WTC11 (cell line): Measurements from ENCODE around the gene SMCO2. TPM values are rescaled to one million over a fixed set of nuclear protein-coding genes. Genes with fewer than 3 reads are reported as not detected.

ENCODE experiments used
- ATAC-seq: fragments of 200-7000 bp; cut with Tn5 transposase; 2 replicates; pipeline ENCODE4 v1.10.0; 2021; ENCODE audit warnings: mild to moderate bottlenecking, moderate library complexity
- CTCF ChIA-PET: fragments of 300-600 bp; sonication (Branson Sonifier 250); formaldehyde crosslinking; loops from one replicate; lab custom pipeline; 2021; ENCODE audit warnings: antibody characterized with exemption; lab: Charles Lee
- POLR2A ChIA-PET: fragments of 350-600 bp; sonication (Branson Sonifier 250); formaldehyde crosslinking; loops from one replicate; lab custom pipeline; 2021; ENCODE audit warnings: antibody characterized with exemption; lab: Charles Lee
- DNase-seq: peaks from one replicate; pipeline ENCODE4 v3.0.0; 2021; ENCODE audit warnings: low spot score
- H3K27ac Mint-ChIP-seq: 2 replicates; pipeline ENCODE4 v1.8.0; 2021; ENCODE audit warnings: mixed read lengths
- H3K27me3 Mint-ChIP-seq: 2 replicates; pipeline ENCODE4 v1.8.0; 2021; ENCODE audit warnings: low read depth, mild to moderate bottlenecking, moderate library complexity, mixed read lengths
- H3K36me3 Mint-ChIP-seq: 2 replicates; pipeline ENCODE4 v1.8.0; 2021; ENCODE audit warnings: mixed read lengths
- H3K4me1 Mint-ChIP-seq: 2 replicates; pipeline ENCODE4 v1.8.0; 2022; ENCODE audit warnings: mixed read lengths
- H3K4me3 Mint-ChIP-seq: 2 replicates; pipeline ENCODE4 v1.8.0; 2021; ENCODE audit warnings: mild to moderate bottlenecking, moderate library complexity, mixed read lengths
- H3K9me3 Mint-ChIP-seq: 2 replicates; pipeline ENCODE4 v1.8.0; 2021; ENCODE audit warnings: mixed read lengths
- AR ChIP-seq: fragments of 250-450 bp; sonication (Bioruptor Pico); IDR thresholded peaks from 2 replicates; pipeline ENCODE4 v1.9.0; 2021; ENCODE audit warnings: mild to moderate bottlenecking
- ARID4B ChIP-seq: sonication (generic); formaldehyde crosslinking; IDR thresholded peaks from 2 replicates; pipeline ENCODE4 v1.8.0; 2023; ENCODE audit warnings: missing genetic modification reagents, mild to moderate bottlenecking, borderline replicate concordance
- ATF3 ChIP-seq: sonication (generic); formaldehyde crosslinking; conservative IDR thresholded peaks from 2 replicates; pipeline ENCODE4 v1.8.1; 2022; ENCODE audit warnings: mild to moderate bottlenecking, missing genetic modification reagents
- ATF6 ChIP-seq: sonication (generic); formaldehyde crosslinking; IDR thresholded peaks from 2 replicates; pipeline ENCODE4 v1.8.1; 2023; ENCODE audit warnings: mild to moderate bottlenecking, missing genetic modification reagents
- CDX4 ChIP-seq: fragments of 250-450 bp; sonication (Bioruptor Pico); IDR thresholded peaks from 2 replicates; pipeline ENCODE4 v1.9.0; 2021; ENCODE audit warnings: moderate library complexity, mild to moderate bottlenecking, inconsistent platforms, borderline replicate concordance
- EMX1 ChIP-seq: fragments of 250-450 bp; sonication (Bioruptor Pico); IDR thresholded peaks from 2 replicates; pipeline ENCODE4 v1.8.0; 2021; ENCODE audit warnings: mild to moderate bottlenecking
- MAX ChIP-seq: sonication (generic); formaldehyde crosslinking; IDR thresholded peaks from 2 replicates; pipeline ENCODE4 v1.8.0; 2022; ENCODE audit warnings: mild to moderate bottlenecking, missing genetic modification reagents
- MLX ChIP-seq: sonication (generic); formaldehyde crosslinking; IDR thresholded peaks from 2 replicates; pipeline ENCODE4 v1.8.1; 2023; ENCODE audit warnings: mild to moderate bottlenecking, missing genetic modification reagents, moderate library complexity
- MYBL2 ChIP-seq: sonication (generic); formaldehyde crosslinking; IDR thresholded peaks from 2 replicates; pipeline ENCODE4 v1.8.1; 2023; ENCODE audit warnings: mild to moderate bottlenecking, moderate library complexity, missing genetic modification reagents
- TP53 ChIP-seq: sonication (generic); formaldehyde crosslinking; IDR thresholded peaks from 2 replicates; pipeline ENCODE4 v1.8.1; 2023; ENCODE audit warnings: mild to moderate bottlenecking, missing genetic modification reagents
- USF1 ChIP-seq: sonication (generic); formaldehyde crosslinking; IDR thresholded peaks from 2 replicates; pipeline ENCODE4 v1.8.0; 2022; ENCODE audit warnings: mild to moderate bottlenecking, missing genetic modification reagents
- ZNF232 ChIP-seq: sonication (generic); formaldehyde crosslinking; IDR thresholded peaks from 2 replicates; pipeline ENCODE4 v1.8.0; 2022; ENCODE audit warnings: mild to moderate bottlenecking, missing genetic modification reagents
- ZNF396 ChIP-seq: fragments of 250-450 bp; sonication (Bioruptor Pico); IDR thresholded peaks from 2 replicates; pipeline ENCODE4 v1.8.0; 2021; ENCODE audit warnings: mild to moderate bottlenecking, moderate library complexity, borderline replicate concordance
- ZNF671 ChIP-seq: fragments of 250-450 bp; sonication (Bioruptor Pico); IDR thresholded peaks from 2 replicates; pipeline ENCODE4 v1.8.0; 2021; ENCODE audit warnings: mild to moderate bottlenecking
- total RNA-seq: library from RNA; stranded (reverse); gene quantifications from 3 replicates; pipeline ENCODE4 v1.2.3, GENCODE V29; 2021

The SMCO2 gene
- total RNA-seq, 1 experiment from 2014 or later, result 0.52 TPM

- TF ChIP-seq MLX (CRISPR knock-in tag) (no peak), ATF3 (CRISPR knock-in tag) (no peak), TP53 (CRISPR knock-in tag) (no peak)
Observed at GRCh38 chr12:27462851-27463250, 16.3 kb downstream of the SMCO2 start (continued).

GRCh38 chr12:27463511-27464219 is 17.1 kb downstream of the SMCO2 start:
- DNase-seq (no peak), ATAC-seq (no peak)
- no peak for TF ChIP-seq ATF3 (CRISPR knock-in tag)
- TF ChIP-seq ZNF232 (CRISPR knock-in tag), result no peak
- no peak for TF ChIP-seq AR (CRISPR knock-in tag)
- no peak for TF ChIP-seq MAX (CRISPR knock-in tag)
- TF ChIP-seq ZNF396 (CRISPR knock-in tag), result no peak
- TF ChIP-seq ARID4B (CRISPR knock-in tag), result no peak
- TF ChIP-seq MYBL2 (CRISPR knock-in tag), result no peak
- TF ChIP-seq USF1 (CRISPR knock-in tag), result no peak
- no peak for TF ChIP-seq CDX4 (CRISPR knock-in tag)
- no peak for TF ChIP-seq EMX1 (CRISPR knock-in tag)
- TF ChIP-seq ZNF671 (CRISPR knock-in tag), result no peak
- TF ChIP-seq ATF6 (CRISPR knock-in tag), result no peak
- ChIA-PET POLR2A (interaction anchor here (0.6 kb wide), 1 partner anchor 231 kb away, joined by 4 read pairs; no protein-coding TSS in a partner anchor), CTCF (interaction anchor here (0.6 kb wide), 1 partner anchor 29 kb away, joined by 4 read pairs; no protein-coding TSS in a partner anchor)
- H3K27me3 Mint-ChIP-seq, result no peaks in the 10 kb centered on the region; the same call in 1 of the 2 replicates
- no peaks in the 10 kb centered on the region for H3K9me3 Mint-ChIP-seq
- H3K4me3 Mint-ChIP-seq, result no peak overlapping the region
- H3K4me1 Mint-ChIP-seq, result no peaks in the 10 kb centered on the region
- no peaks in the 10 kb centered on the region for H3K36me3 Mint-ChIP-seq
- no peak overlapping the region for H3K27ac Mint-ChIP-seq
